Measurements from ENCODE around the gene LRRC10B.
"Not testable (repeated sequence)": the region's sequence is repeated elsewhere in the genome, so short reads cannot be mapped to it uniquely, and the experiment has no call there.

Gene LRRC10B

GRCh38 chr11:61507962-61508861 lies at the start of gene LRRC10B:
LRRC10B (plus strand) TSS chr11:61508749; CDS start chr11:61508999, 250 bp downstream.
- Histone ChIP-seq H3K27ac (ENCODE audit: low read length) (peak within 1 kb of the TSS; percentile 99), H3K4me1 (ENCODE audit: control insufficient read depth, insufficient read depth, low read length) (peaks cover 46% of the 10 kb centered on the region), H3K9ac (ENCODE audit: low read length in 2 of 2) (peak within 1 kb of the TSS; percentile 68 to 86)

GRCh38 chr11:61460474-61460881 lies 48.1 kb upstream of the LRRC10B start:
- H3K4me3 ChIP-seq (ENCODE audit: low read length in 2 of 2) = peak overlapping the region in 1 of 2 donors; percentile 22
- peak overlapping the region; percentile 70 for H3K27ac ChIP-seq (ENCODE audit: low read length)
- H3K9ac ChIP-seq (ENCODE audit: low read length in 2 of 2) = peak overlapping the region; percentile 9 to 36
- H3K4me1 ChIP-seq (ENCODE audit: control insufficient read depth, insufficient read depth, low read length) = peaks cover 20% of the 10 kb centered on the region
- H3K36me3 ChIP-seq (ENCODE audit: control insufficient read depth in 2 of 2, insufficient read depth in 2 of 2, low read length in 2 of 2) = peaks cover 0 to 4% of the 10 kb centered on the region in 2 donors
- H3K9me3 ChIP-seq (ENCODE audit: control insufficient read depth in 2 of 2, low read length in 2 of 2) = no peaks in the 10 kb centered on the region
- H3K27me3 ChIP-seq (ENCODE audit: control insufficient read depth in 1 of 2, insufficient read depth in 2 of 2, low read length in 2 of 2) = no peaks in the 10 kb centered on the region

More at GRCh38 chr11:61507962-61508861, at the start of gene LRRC10B:
- H3K4me3 ChIP-seq (ENCODE audit: low read length in 2 of 2) = peak within 1 kb of the TSS; percentile 57 to 74
- peaks cover 0 to 2% of the 10 kb centered on the region in 2 donors for H3K27me3 ChIP-seq (ENCODE audit: control insufficient read depth in 1 of 2, insufficient read depth in 2 of 2, low read length in 2 of 2)
- H3K9me3 ChIP-seq (ENCODE audit: control insufficient read depth in 2 of 2, low read length in 2 of 2) = no peaks in the 10 kb centered on the region
- no peaks in the 10 kb centered on the region for H3K36me3 ChIP-seq (ENCODE audit: control insufficient read depth in 2 of 2, insufficient read depth in 2 of 2, low read length in 2 of 2)

- H3K27me3 ChIP-seq (ENCODE audit: control insufficient read depth in 1 of 2, insufficient read depth in 2 of 2, low read length in 2 of 2) = no peaks in the 10 kb centered on the region
- peak overlapping the region; percentile 9 to 36 for H3K9ac ChIP-seq (ENCODE audit: low read length in 2 of 2)
- peak overlapping the region; percentile 70 for H3K27ac ChIP-seq (ENCODE audit: low read length)
Measured at GRCh38 chr11:61460986-61461385, 47.6 kb upstream of the LRRC10B start.

GRCh38 chr11:61467602-61468001 lies 40.9 kb upstream of the LRRC10B start:
- H3K27ac ChIP-seq (ENCODE audit: low read length); H3K9me3 ChIP-seq (ENCODE audit: control insufficient read depth in 2 of 2, low read length in 2 of 2); H3K4me1 ChIP-seq (ENCODE audit: control insufficient read depth, insufficient read depth, low read length); H3K9ac ChIP-seq (ENCODE audit: low read length in 2 of 2); H3K27me3 ChIP-seq (ENCODE audit: control insufficient read depth in 1 of 2, insufficient read depth in 2 of 2, low read length in 2 of 2); H3K36me3 ChIP-seq (ENCODE audit: control insufficient read depth in 2 of 2, insufficient read depth in 2 of 2, low read length in 2 of 2); H3K4me3 ChIP-seq (ENCODE audit: low read length in 2 of 2): not testable (repeated sequence)

More at GRCh38 chr11:61460986-61461385, 47.6 kb upstream of the LRRC10B start:
- Histone ChIP-seq H3K9me3 (ENCODE audit: control insufficient read depth in 2 of 2, low read length in 2 of 2) (no peaks in the 10 kb centered on the region), H3K4me1 (ENCODE audit: control insufficient read depth, insufficient read depth, low read length) (peaks cover 18% of the 10 kb centered on the region), H3K4me3 (ENCODE audit: low read length in 2 of 2) (peak overlapping the region in 1 of 2 donors; percentile 22), H3K36me3 (ENCODE audit: control insufficient read depth in 2 of 2, insufficient read depth in 2 of 2, low read length in 2 of 2) (no peaks in the 10 kb centered on the region)

GRCh38 chr11:61468002-61468401 lies 40.5 kb upstream of the LRRC10B start:
- H3K36me3 ChIP-seq (ENCODE audit: control insufficient read depth in 2 of 2, insufficient read depth in 2 of 2, low read length in 2 of 2) = peaks cover 0 to 5% of the 10 kb centered on the region in 2 donors
- no peaks in the 10 kb centered on the region for H3K9me3 ChIP-seq (ENCODE audit: control insufficient read depth in 2 of 2, low read length in 2 of 2)
- H3K9ac ChIP-seq (ENCODE audit: low read length in 2 of 2) = no peak overlapping the region
- no peak overlapping the region for H3K4me3 ChIP-seq (ENCODE audit: low read length in 2 of 2)
- H3K27me3 ChIP-seq (ENCODE audit: control insufficient read depth in 1 of 2, insufficient read depth in 2 of 2, low read length in 2 of 2) = no peaks in the 10 kb centered on the region
- no peak overlapping the region for H3K27ac ChIP-seq (ENCODE audit: low read length)
- peaks cover 12% of the 10 kb centered on the region for H3K4me1 ChIP-seq (ENCODE audit: control insufficient read depth, insufficient read depth, low read length)

- Histone ChIP-seq H3K27me3 (ENCODE audit: control insufficient read depth in 1 of 2, insufficient read depth in 2 of 2, low read length in 2 of 2) (no peaks in the 10 kb centered on the region), H3K4me3 (ENCODE audit: low read length in 2 of 2) (no peak overlapping the region), H3K9me3 (ENCODE audit: control insufficient read depth in 2 of 2, low read length in 2 of 2) (no peaks in the 10 kb centered on the region), H3K9ac (ENCODE audit: low read length in 2 of 2) (peak overlapping the region; percentile 54 to 71), H3K27ac (ENCODE audit: low read length) (peak overlapping the region; percentile 84), H3K4me1 (ENCODE audit: control insufficient read depth, insufficient read depth, low read length) (peaks cover 44% of the 10 kb centered on the region), H3K36me3 (ENCODE audit: control insufficient read depth in 2 of 2, insufficient read depth in 2 of 2, low read length in 2 of 2) (peaks cover 0 to 5% of the 10 kb centered on the region in 2 donors)
Measured at GRCh38 chr11:61472282-61472681, 36.3 kb upstream of the LRRC10B start.

GRCh38 chr11:61472868-61473267 lies 35.7 kb upstream of the LRRC10B start:
- no peaks in the 10 kb centered on the region for H3K27me3 ChIP-seq (ENCODE audit: control insufficient read depth in 1 of 2, insufficient read depth in 2 of 2, low read length in 2 of 2)
- peak overlapping the region; percentile 54 to 71 for H3K9ac ChIP-seq (ENCODE audit: low read length in 2 of 2)
- no peaks in the 10 kb centered on the region for H3K9me3 ChIP-seq (ENCODE audit: control insufficient read depth in 2 of 2, low read length in 2 of 2)
- H3K4me3 ChIP-seq (ENCODE audit: low read length in 2 of 2) = no peak overlapping the region
- peak overlapping the region; percentile 84 for H3K27ac ChIP-seq (ENCODE audit: low read length)
- H3K4me1 ChIP-seq (ENCODE audit: control insufficient read depth, insufficient read depth, low read length) = peaks cover 49% of the 10 kb centered on the region
- peaks cover 0 to 5% of the 10 kb centered on the region in 2 donors for H3K36me3 ChIP-seq (ENCODE audit: control insufficient read depth in 2 of 2, insufficient read depth in 2 of 2, low read length in 2 of 2)

GRCh38 chr11:61473370-61474012 lies 35.1 kb upstream of the LRRC10B start:
- Histone ChIP-seq H3K4me1 (ENCODE audit: control insufficient read depth, insufficient read depth, low read length) (peaks cover 53% of the 10 kb centered on the region), H3K27ac (ENCODE audit: low read length) (peak overlapping the region; percentile 84), H3K9ac (ENCODE audit: low read length in 2 of 2) (peak overlapping the region in 1 of 2 donors; percentile 44), H3K36me3 (ENCODE audit: control insufficient read depth in 2 of 2, insufficient read depth in 2 of 2, low read length in 2 of 2) (peaks cover 0 to 1% of the 10 kb centered on the region in 2 donors), H3K27me3 (ENCODE audit: control insufficient read depth in 1 of 2, insufficient read depth in 2 of 2, low read length in 2 of 2) (no peaks in the 10 kb centered on the region), H3K4me3 (ENCODE audit: low read length in 2 of 2) (peak overlapping the region in 1 of 2 donors; percentile 20), H3K9me3 (ENCODE audit: control insufficient read depth in 2 of 2, low read length in 2 of 2) (no peaks in the 10 kb centered on the region)

GRCh38 chr11:61474013-61474643 lies 34.4 kb upstream of the LRRC10B start:
- H3K4me3 ChIP-seq (ENCODE audit: low read length in 2 of 2) = peak overlapping the region in 1 of 2 donors; percentile 20

GRCh38 chr11:61475433-61475832 lies 33.1 kb upstream of the LRRC10B start:
- Histone ChIP-seq H3K4me1 (ENCODE audit: control insufficient read depth, insufficient read depth, low read length) (peaks cover 53% of the 10 kb centered on the region), H3K27me3 (ENCODE audit: control insufficient read depth in 1 of 2, insufficient read depth in 2 of 2, low read length in 2 of 2) (no peaks in the 10 kb centered on the region), H3K27ac (ENCODE audit: low read length) (peak overlapping the region; percentile 84), H3K9ac (ENCODE audit: low read length in 2 of 2) (peak overlapping the region in 1 of 2 donors; percentile 13), H3K9me3 (ENCODE audit: control insufficient read depth in 2 of 2, low read length in 2 of 2) (no peaks in the 10 kb centered on the region), H3K4me3 (ENCODE audit: low read length in 2 of 2) (no peak overlapping the region), H3K36me3 (ENCODE audit: control insufficient read depth in 2 of 2, insufficient read depth in 2 of 2, low read length in 2 of 2) (no peaks in the 10 kb centered on the region)

More at GRCh38 chr11:61474013-61474643, 34.4 kb upstream of the LRRC10B start:
- Histone ChIP-seq H3K36me3 (ENCODE audit: control insufficient read depth in 2 of 2, insufficient read depth in 2 of 2, low read length in 2 of 2) (no peaks in the 10 kb centered on the region), H3K9me3 (ENCODE audit: control insufficient read depth in 2 of 2, low read length in 2 of 2) (no peaks in the 10 kb centered on the region), H3K27ac (ENCODE audit: low read length) (peak overlapping the region; percentile 84), H3K9ac (ENCODE audit: low read length in 2 of 2) (peak overlapping the region in 1 of 2 donors; percentile 44), H3K4me1 (ENCODE audit: control insufficient read depth, insufficient read depth, low read length) (peaks cover 53% of the 10 kb centered on the region), H3K27me3 (ENCODE audit: control insufficient read depth in 1 of 2, insufficient read depth in 2 of 2, low read length in 2 of 2) (no peaks in the 10 kb centered on the region)

Data from stomach smooth muscle (tissue), 2 donors.